Breast epithelium (tissue), 4 donors: Measurements from ENCODE around the gene GP1BB. TPM values are rescaled to one million over a fixed set of nuclear protein-coding genes. Genes with fewer than 3 reads are reported as not detected.

Experiments
- DNase-seq, 2 donors: peaks; one replicate each; pipeline ENCODE4 v3.0.0-alpha.2; 2019; ENCODE audit warnings: low spot score in 2 of 2
- H3K27ac ChIP-seq, 2 donors: fragments of 200-600 bp; sonication (generic) in 1 of 2; one replicate each; pipeline ENCODE4 v1.5.1; 2016 to 2019; ENCODE audit warnings: mild to moderate bottlenecking in 1 of 2
- H3K27me3 ChIP-seq, 2 donors: fragments of 200-600 bp; sonication (generic) in 1 of 2; one replicate each; pipeline versions ENCODE4 v1.5.1 to v1.6.0; 2017 to 2019; ENCODE audit warnings: control low read depth in 1 of 2, mild to moderate bottlenecking in 1 of 2
- H3K36me3 ChIP-seq: fragments of 200-600 bp; one replicate; pipeline ENCODE4 v1.5.1; 2019
- H3K4me1 ChIP-seq, 2 donors: fragments of 200-600 bp; sonication (generic); one replicate each; pipeline ENCODE4 v1.5.1; 2016 to 2019; ENCODE audit warnings: control low read depth in 1 of 2
- H3K4me3 ChIP-seq, 3 donors: fragments of 200-600 bp; sonication (generic); 1 replicate in 2 of 3; 2 replicates in 1 of 3; pipeline ENCODE4 v1.5.1; 2016 to 2019; ENCODE audit warnings: mild to moderate bottlenecking in 3 of 3, moderate library complexity in 2 of 3
- H3K9me3 ChIP-seq, 2 donors: fragments of 200-600 bp; sonication (generic) in 1 of 2; one replicate each; pipeline ENCODE4 v1.5.1; 2016 to 2019; ENCODE audit warnings: control low read depth in 1 of 2
- POLR2A ChIP-seq: fragments of 450-650 bp; IDR thresholded peaks from one replicate; pipeline ENCODE4 v1.6.1; 2016; ENCODE audit warnings: antibody characterized with exemption, mild to moderate bottlenecking, moderate library complexity
- POLR2AphosphoS5 ChIP-seq, 3 donors: sonication (generic); formaldehyde crosslinking; IDR thresholded peaks; one replicate each; pipeline ENCODE4 v1.6.1; 2017; ENCODE audit warnings: antibody characterized with exemption in 3 of 3
- intact Hi-C: fragments of 100-400 bp; cut with DNase I; formaldehyde crosslinking; loops from one replicate; pipeline ENCODE4 v1.15.1; 2023; ENCODE audit warnings: low total_unique reads
- total RNA-seq, 3 donors: library from RNA; depleted of rRNA; stranded (reverse); fragments of >200 nt; gene quantifications; one replicate each; pipeline ENCODE4 v1.1.0, GENCODE V29; 2016
- TF ChIP-seq, protein P1 (sequence below), 3 donors: fragments of 450-650 bp; IDR thresholded peaks; one replicate each; pipeline ENCODE4 v1.5.1; 2016 to 2017; ENCODE audit warnings: antibody characterized with exemption in 3 of 3, mild to moderate bottlenecking in 3 of 3, moderate library complexity in 3 of 3

The GP1BB gene
- total RNA-seq, 3 donors from 2014 or later, result 1.3 to 6.2 (median 2.9) TPM

DNA sequence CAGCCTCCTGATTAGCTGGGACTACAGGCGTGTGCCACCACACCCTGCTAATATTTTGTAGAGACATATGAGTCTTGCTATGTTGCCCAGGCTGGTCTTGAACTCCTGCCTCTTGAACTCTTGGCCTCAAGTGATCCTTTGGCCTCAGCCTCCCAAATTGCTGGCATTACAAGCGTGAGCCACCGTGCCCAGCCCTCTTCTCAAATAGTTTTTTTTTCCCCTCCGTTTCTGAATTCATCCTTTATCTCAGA lies 49.0 kb downstream of the GP1BB start:
- intact Hi-C loops, result no loop called here
- no peak for TF ChIP-seq POLR2AphosphoS5 (IDR thresholded peaks at IDR 0.05)
- TF ChIP-seq, protein P1, sequence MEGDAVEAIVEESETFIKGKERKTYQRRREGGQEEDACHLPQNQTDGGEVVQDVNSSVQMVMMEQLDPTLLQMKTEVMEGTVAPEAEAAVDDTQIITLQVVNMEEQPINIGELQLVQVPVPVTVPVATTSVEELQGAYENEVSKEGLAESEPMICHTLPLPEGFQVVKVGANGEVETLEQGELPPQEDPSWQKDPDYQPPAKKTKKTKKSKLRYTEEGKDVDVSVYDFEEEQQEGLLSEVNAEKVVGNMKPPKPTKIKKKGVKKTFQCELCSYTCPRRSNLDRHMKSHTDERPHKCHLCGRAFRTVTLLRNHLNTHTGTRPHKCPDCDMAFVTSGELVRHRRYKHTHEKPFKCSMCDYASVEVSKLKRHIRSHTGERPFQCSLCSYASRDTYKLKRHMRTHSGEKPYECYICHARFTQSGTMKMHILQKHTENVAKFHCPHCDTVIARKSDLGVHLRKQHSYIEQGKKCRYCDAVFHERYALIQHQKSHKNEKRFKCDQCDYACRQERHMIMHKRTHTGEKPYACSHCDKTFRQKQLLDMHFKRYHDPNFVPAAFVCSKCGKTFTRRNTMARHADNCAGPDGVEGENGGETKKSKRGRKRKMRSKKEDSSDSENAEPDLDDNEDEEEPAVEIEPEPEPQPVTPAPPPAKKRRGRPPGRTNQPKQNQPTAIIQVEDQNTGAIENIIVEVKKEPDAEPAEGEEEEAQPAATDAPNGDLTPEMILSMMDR (IDR thresholded peaks at IDR 0.05), result no peak
- TF ChIP-seq POLR2A, result no peak
- Histone ChIP-seq H3K27ac (no peak overlapping the region), H3K27me3 (peaks cover 0 to 12% of the 10 kb centered on the region in 2 donors), H3K4me1 (peaks cover 0 to 2% of the 10 kb centered on the region in 2 donors), H3K9me3 (no peaks in the 10 kb centered on the region), H3K36me3 (no peaks in the 10 kb centered on the region), H3K4me3 (no peak overlapping the region)
- DNase-seq, result no peak

DNA sequence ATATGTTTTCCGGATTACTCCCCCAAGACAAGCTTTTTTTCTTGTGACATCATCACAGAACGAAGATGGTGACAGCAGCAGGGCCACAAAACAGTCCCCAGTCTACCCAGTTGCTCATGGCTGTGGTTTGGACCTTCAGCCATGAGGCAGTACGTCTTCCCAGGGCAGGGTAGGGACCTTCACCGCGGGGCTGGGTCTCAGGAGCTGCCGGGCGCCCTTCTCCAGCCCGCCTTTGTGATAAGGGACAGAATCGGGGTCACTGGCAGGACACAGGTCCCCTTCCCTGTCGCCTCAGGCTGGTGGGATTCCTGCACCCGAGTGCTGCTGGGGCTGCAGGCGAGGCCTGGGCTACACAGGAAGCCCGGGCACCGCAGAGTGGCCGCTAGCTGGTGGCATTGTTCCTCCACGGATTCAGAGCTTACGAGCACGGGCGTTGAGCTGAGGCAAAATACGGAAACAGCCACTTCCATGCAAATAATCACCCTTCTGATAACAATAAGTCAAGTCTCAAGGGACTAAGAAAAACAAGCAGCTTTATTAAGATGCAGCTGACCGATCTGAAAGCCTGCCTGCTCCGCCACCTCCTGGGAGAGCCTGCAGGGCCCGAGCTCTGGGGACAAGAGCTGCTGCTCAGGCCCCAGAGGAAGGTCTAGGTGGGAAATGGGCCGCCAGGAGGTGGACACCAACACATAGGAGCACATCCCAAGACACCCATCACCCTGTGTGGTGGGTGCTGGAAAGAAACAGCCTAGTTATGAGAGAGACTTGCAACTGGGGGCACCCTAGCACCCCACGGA lies 49.5 kb downstream of the GP1BB start:
- Histone ChIP-seq H3K36me3 (no peaks in the 10 kb centered on the region), H3K4me3 (no peak overlapping the region), H3K27me3 (peaks cover 0 to 8% of the 10 kb centered on the region in 2 donors), H3K4me1 (no peaks in the 10 kb centered on the region), H3K9me3 (no peaks in the 10 kb centered on the region), H3K27ac (peak overlapping the region in 1 of 2 donors; percentile 12)
- intact Hi-C loops, result no loop called here
- TF ChIP-seq, protein P1 (IDR thresholded peaks at IDR 0.05), result no peak
- TF ChIP-seq POLR2AphosphoS5 (IDR thresholded peaks at IDR 0.05) (no peak), POLR2A (no peak)
- DNase-seq, result no peak

DNA sequence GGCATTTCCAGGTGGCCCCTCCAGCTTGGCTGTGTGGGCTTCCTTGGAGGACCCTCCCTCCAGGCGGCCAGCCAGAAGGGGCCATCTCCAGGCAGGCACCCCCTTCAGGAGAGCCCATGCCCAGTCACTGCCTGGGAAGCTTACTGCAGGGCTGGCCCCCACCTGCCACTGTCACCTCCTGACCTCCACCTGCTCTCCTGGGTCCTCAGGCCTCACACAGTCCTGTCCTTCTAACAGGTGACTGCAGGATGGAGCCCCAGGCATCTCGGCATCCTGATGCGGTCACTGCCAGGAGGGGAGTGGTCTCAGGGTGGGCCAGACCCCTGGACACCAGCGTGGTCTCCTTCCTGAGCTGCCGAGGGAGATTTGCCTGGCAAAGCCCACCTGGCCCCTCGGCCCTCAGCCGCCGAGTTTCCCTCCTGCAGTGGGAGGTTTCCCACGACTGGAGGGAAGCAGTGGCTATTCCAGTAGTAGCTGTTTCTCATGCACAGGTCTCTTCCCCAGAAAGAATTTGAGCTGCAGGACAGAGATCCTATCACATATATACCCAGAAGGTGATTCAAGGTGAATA lies 50.2 kb downstream of the GP1BB start:
- no peak for DNase-seq
- Histone ChIP-seq H3K27me3 (peaks cover 0 to under 1% of the 10 kb centered on the region in 2 donors), H3K27ac (no peak overlapping the region), H3K9me3 (no peaks in the 10 kb centered on the region), H3K4me1 (no peaks in the 10 kb centered on the region), H3K36me3 (no peaks in the 10 kb centered on the region), H3K4me3 (no peak overlapping the region)
- TF ChIP-seq POLR2A, result no peak
- TF ChIP-seq, protein P1 (IDR thresholded peaks at IDR 0.05), result no peak
- no peak for TF ChIP-seq POLR2AphosphoS5 (IDR thresholded peaks at IDR 0.05)
- intact Hi-C loops, result no loop called here

Other genes starting within 250 kb of the GP1BB start
- gene UFD1, start 244.3 kb upstream of the GP1BB start, total RNA-seq, result 10 to 100 TPM; 30.8 to 51.0 (median 31.8) TPM
- gene CDC45, start 243.6 kb upstream of the GP1BB start, total RNA-seq, result under 1 TPM in 1 of 3 donors, not detected in 2; 0.48 TPM
- gene CLDN5, start 199.1 kb upstream of the GP1BB start, total RNA-seq, result 100 to 1,000 TPM in 1 of 3 donors, 10 to 100 TPM in 2; 65.0 to 301 (median 65.1) TPM
- gene SEPTIN5, start 9.0 kb upstream of the GP1BB start, total RNA-seq, result 10 to 100 TPM in 2 of 3 donors, 1 to 10 TPM in 1; 5.4 to 33.8 (median 18.4) TPM
- gene TBX1, start 37.2 kb downstream of the GP1BB start, total RNA-seq, result 1 to 10 TPM in 2 of 3 donors, under 1 TPM in 1; 0.96 to 9.2 (median 2.9) TPM
- gene GNB1L, start 131.3 kb downstream of the GP1BB start, total RNA-seq, result 1 to 10 TPM; 5.6 to 8.2 (median 6.3) TPM
- 10 to 100 TPM in 2 of 3 donors, 1 to 10 TPM in 1; 6.7 to 21.5 (median 14.1) TPM for gene RTL10, start 131.3 kb downstream of the GP1BB start, total RNA-seq
- gene COMT, start 218.2 kb downstream of the GP1BB start, total RNA-seq, result 100 to 1,000 TPM; 136 to 198 (median 196) TPM
- 10 to 100 TPM; 13.8 to 22.8 (median 20.6) TPM for gene TXNRD2, start 218.3 kb downstream of the GP1BB start, total RNA-seq